HG02678 (cell line): ENCODE measurements around the gene C15orf61.

Experiments used
- ATAC-seq: cut with Tn5 transposase; IDR thresholded peaks from one replicate; pipeline ENCODE4 v1.9.1; 2021; ENCODE audit warnings: mild to moderate bottlenecking, moderate library complexity; ENCODE audit not compliant: unreplicated experiment

The C15orf61 gene

GRCh38 chr15:67521029-67521782, at the start of gene C15orf61:
Gene C15orf61, plus strand, starts transcription at chr15:67521131. Its CDS starts 118 bp downstream, at chr15:67521249.
- peak; percentile 76 for ATAC-seq

- no peak for ATAC-seq
Measured at GRCh38 chr15:67472957-67473356, 48.0 kb upstream of the C15orf61 start.

GRCh38 chr15:67474405-67475110, 46.4 kb upstream of the C15orf61 start:
- ATAC-seq, result no peak

GRCh38 chr15:67479781-67480505, 41.0 kb upstream of the C15orf61 start:
- no peak for ATAC-seq

- ATAC-seq, result no peak
Measured at GRCh38 chr15:67480741-67481140, 40.2 kb upstream of the C15orf61 start.

- no peak for ATAC-seq
Measured at GRCh38 chr15:67481680-67482079, 39.3 kb upstream of the C15orf61 start.

GRCh38 chr15:67495585-67495984, 25.3 kb upstream of the C15orf61 start:
- no peak for ATAC-seq

GRCh38 chr15:67501177-67501835, 19.6 kb upstream of the C15orf61 start:
- ATAC-seq, result no peak

- ATAC-seq, result no peak
Measured at GRCh38 chr15:67501836-67502461, 19.0 kb upstream of the C15orf61 start.

- no peak for ATAC-seq
Measured at GRCh38 chr15:67504056-67504455, 16.9 kb upstream of the C15orf61 start.

GRCh38 chr15:67504796-67505195, 16.1 kb upstream of the C15orf61 start:
- ATAC-seq, result no peak

GRCh38 chr15:67505675-67506572, 15.0 kb upstream of the C15orf61 start:
- ATAC-seq, result no peak

- no peak for ATAC-seq
Measured at GRCh38 chr15:67506775-67507747, 13.9 kb upstream of the C15orf61 start.

GRCh38 chr15:67508407-67508806, 12.5 kb upstream of the C15orf61 start:
- no peak for ATAC-seq

- ATAC-seq, result no peak
Measured at GRCh38 chr15:67509918-67510317, 11.0 kb upstream of the C15orf61 start.

GRCh38 chr15:67510597-67511190, 10.2 kb upstream of the C15orf61 start:
- no peak for ATAC-seq

- ATAC-seq, result no peak
Measured at GRCh38 chr15:67511606-67512005, 9.3 kb upstream of the C15orf61 start.

- no peak for ATAC-seq
Measured at GRCh38 chr15:67512140-67512539, 8.8 kb upstream of the C15orf61 start.
